Iris pigment epithelial cell (primary cell): ENCODE data around the gene COL4A4.
A peak's percentile ranks its signal among the peaks of the same experiment; 100 is the strongest.
"Not testable (repeated sequence)": the region's sequence is repeated elsewhere in the genome, so short reads cannot be mapped to it uniquely, and the experiment has no call there.

ENCODE experiments used
- DNase-seq: peaks from one replicate; pipeline ENCODE4 v3.0.0-alpha.2; 2011; ENCODE audit warnings: low read depth

Gene COL4A4

DNA sequence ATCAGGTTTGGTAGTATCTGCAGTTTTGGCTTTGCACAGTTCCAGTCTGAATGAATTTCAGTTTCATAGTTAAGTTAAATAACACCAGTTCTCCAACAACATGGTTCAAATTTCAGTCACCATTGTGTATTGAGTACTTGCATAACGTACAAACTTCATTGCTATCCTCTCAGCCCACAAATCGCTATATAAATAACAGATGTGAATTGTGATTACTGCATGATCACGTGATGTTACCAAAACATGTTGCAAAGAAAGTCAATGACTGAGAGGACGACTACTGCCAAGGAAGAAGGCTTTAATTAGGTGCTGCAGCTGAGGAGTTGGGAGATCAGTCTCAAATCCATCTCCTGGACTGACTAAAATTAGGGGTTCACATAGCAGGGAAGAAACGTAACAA is 48.2 kb downstream of the COL4A4 start:
- DNase-seq = peak; percentile 68

DNA sequence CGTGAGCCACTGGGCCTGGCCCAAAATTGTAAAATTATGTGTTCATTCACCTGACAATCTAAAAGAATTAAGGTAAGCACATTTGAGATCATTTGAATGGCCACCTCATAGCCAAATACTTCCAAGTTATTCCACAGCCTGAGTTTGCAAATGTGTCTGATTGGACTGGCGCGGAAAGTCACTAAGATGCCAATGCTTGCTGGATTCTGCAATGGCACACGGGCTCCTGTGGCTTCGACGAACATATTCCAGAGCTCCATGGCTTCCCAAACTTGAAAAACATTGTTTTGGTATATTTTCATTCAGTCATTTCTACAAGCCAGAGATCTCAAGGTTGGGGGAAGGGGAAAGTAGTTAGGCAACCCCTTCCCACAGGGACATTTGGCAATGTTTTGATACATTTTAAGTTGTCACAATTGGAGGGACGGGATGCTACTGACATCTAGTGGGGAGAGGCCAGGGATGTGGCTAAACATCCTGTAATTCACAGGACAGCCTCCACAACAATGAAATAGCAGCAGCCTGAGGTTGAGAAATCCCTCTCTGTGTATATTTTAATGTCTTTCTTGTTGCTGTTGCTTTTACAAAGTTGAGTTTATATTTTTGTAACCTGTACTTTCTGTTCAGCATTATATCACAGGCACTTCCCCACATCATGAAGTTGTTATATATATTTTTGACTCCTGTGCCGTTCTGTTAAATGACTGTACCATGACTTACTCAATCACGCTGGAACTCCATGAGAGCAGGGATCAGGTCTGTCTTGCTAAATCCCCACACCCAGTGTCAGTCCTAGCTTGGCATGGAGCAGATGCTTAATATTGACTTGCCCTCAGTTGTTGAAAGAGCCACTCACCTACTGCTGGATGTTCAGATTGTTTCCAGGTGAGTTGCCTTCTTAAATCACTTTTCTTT is 56.9 kb downstream of the COL4A4 start:
- DNase-seq = peak; percentile 78

DNA sequence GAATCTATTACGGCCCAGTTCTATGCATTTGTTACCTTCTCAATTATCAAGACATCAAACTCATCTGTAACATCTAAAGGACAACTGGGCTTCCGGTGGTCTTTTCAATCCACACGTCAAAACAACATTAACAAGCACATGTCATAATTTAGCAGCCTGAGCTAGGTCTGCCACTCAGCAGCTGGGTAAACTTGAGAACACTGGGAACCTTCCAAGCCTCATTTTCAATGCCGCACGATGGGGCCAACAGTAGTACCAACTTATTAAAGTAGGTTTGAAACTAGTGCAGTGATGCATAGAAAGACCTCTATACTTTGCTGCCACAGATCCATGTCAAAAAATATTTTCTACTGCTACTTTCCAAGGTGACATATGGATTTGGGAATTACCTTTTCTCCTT is 60.4 kb downstream of the COL4A4 start:
- DNase-seq = no peak

DNA sequence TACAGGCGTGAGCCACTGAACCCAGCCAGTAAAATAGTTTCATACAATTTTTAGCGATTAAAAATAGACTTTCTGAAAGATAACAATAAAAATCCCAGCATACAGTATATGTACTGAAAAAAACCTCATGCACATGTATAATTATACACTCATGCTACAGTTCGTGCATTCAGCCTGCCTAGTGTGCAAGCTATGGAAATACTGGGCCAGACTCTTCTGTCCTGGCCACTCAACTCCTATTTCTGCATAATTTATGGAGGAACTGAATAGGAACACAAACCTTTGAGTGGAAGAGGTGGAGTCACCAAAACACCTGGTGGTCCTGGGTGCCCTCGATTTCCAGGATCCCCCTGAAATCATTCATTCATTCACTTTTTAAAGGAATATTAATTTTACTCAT is 64.7 kb downstream of the COL4A4 start:
- DNase-seq = no peak

DNA sequence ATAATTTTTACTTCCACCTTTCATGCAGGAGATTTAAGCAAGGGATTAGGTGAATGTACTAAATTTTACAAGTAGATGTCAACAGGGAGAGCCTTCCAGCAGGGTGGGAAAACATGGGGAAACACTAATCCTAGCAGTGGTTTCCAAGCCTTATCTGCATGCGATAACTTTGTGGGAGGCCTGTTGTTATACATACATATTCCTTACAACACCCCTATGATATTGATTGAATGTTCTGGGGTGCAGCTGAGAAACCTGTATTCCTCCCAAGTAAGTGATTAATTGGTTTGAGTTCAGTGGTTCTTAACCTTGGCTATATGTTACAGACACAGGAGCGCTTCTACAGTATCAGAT is 65.9 kb downstream of the COL4A4 start:
- DNase-seq = no peak

DNA sequence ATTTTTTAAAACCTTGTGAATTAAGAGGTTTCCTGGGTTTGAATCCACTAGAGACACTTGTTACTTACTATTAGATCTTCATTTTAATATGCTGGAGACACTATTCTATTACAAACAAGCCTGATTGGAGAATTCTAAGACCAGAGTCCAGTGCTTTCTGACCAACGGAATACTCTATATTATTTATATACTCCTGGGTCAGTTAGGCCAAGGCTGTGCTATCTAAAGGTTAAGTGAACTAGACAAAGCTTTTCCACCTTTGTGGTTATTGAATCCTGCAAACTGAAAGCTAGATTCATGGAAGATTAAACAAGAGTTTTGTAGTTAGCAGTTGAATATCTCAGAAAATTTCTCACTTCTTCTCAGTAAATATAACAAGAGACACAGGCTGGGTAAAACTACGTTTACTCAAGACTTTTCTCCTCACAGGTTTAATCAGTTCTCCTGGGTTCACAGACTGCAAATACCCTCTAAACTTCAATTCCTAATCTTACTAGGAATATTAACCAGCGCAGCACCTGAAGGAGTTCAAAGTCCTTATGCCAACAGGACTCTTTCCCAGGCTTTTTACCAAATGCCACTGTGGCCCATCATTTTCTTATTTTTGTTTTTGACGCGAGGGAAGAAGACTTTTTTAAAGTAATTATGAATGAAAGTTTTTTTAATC is 66.4 kb downstream of the COL4A4 start:
- no peak for DNase-seq

DNA sequence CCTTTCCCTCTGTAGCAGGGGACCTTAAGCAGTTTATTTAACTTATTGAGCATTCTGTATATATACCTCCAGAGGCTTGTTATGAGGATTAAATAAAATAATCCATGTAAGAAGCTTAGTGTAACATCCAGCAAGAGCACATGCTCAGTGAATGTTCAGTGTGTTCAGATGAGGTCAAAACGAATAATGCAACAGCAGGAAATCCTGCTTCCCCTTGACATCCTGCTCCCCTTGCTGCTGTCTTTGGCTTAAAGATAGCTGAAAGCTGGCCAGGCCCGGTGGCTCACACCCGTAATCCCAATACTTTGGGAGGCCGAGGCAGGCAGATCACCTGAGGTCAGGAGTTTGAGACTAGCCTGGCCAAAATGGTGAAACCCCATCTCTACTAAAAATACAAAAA is 68.7 kb downstream of the COL4A4 start:
- no peak for DNase-seq

DNA sequence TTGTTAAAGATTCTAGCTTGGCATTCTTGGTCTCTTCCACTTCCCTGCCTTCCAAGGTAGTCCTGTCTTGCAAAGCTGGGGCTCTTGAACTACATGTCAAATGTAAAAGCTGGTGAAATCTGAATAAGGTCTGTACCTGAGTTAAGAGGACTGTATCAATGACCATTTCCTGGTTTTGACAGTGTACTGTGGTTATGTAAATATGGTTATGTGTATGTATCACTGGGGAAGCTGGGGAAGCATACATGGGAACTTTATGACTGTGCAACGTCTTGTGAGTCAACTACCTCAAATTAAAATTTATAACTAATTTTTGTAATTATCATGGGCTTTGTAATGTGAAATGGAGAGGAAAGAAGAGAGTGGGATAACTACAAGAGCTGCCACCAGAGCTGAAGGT is 81.7 kb downstream of the COL4A4 start:
- no peak for DNase-seq

DNA sequence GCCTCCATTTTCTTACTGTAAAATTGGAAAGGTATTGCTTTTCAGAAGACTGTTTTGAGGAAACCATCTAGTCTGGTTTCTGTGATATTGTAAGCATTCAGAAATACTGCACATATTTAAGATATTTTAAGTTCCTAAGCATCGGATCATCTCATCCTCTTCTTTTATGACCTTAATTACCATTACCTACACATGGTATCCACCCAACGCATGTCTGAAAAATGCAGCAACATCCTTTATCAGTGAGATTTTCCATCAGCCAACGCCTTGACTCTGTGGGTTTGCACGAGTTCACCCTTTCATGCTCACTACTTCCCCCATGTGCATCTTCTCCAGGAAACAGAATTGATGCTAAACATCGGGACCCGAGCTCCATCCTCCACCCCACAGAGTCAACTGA is 84.3 kb downstream of the COL4A4 start:
- DNase-seq = peak; percentile 62

DNA sequence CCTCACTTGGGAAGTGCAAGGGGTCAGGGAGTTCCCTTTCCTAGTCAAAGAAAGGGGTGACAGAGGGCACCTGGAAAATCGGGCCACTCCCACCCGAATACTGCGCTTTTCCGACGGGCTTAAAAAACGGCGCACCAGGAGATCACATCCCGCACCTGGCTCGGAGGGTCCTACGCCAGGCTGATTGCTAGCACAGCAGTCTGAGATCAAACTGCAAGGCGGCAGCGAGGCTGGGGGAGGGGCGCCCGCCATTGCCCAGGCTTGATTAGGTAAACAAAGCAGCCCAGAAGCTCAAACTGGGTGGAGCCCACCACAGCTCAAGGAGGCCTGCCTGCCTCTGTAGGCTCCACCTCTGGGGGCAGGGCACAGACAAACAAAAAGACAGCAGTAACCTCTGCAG is 98.9 kb downstream of the COL4A4 start:
- DNase-seq = not testable (repeated sequence)

DNA sequence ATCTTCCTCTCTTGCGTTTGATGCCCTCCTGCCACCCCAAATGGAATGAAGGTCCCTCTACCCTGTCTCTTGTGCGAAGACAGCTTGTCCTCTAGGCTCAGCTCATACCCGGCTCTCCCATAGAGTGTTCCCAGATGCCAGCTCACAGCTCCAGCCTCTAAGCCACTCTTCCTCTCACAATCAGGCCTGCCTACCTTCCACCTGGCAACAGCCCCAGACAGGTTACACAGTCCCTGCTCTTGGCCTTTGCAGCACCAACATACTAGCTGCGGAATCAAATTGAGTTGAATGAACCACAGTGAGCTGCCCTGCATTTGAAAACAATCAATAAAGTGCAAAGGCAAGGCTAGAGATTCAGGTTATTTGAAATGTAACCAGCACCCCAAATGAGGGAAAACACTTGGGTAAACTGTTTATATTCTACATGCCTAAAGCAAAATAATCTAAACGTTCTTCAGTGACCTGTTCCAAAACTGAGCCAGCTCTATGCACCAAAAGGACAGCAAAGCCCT is 105.1 kb downstream of the COL4A4 start:
- no peak for DNase-seq

DNA sequence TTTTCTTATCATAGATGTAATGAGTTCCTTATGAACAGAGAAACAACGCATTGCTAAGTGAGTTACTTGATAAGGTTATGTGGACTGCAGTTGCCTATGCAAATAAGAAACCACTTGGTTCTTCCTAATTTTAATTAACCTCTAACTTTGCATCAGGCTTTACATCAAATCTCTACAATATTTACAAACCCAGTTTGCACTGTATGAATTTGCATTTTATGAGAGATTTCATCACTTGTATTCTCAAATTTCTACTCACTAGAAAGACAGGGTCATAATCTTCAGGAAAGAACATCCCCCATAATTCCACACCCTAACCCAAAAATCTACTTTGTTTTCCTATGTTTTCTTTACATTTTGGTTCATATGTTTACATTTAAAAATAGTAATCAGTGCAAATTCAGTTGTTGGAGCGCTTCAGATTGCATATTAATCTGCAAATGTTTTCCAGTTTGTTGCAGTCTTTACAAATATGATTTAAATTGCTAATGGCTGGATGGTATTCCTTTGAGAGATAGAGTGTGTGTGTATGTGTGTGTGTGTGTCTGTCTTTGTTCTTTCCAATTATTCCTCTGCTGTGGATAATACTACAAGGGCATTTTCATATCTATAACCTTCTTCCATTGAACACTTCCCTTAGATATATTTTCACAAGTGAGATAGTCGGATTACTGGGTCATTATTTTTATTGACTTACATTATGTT is 106.1 kb downstream of the COL4A4 start:
- no peak for DNase-seq

DNA sequence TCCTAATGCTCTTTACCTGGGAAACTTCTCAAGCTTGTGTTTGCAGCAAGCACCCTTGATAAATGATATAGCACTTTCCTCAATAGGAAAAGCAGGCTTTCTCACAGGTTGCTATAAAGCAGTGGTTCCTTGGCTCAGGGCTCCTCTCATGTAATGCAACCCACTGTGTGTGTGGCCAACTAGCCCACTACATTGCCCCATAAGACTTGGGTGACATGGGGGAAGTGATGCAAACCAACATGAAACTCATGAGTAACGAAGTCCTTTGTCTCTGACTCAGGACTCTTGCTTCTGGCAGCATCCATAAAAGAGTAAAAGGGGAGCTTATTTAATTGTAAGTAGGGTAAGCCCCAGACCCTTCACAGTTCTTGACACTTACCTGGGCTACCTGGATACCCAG is 106.9 kb downstream of the COL4A4 start:
- no peak for DNase-seq

DNA sequence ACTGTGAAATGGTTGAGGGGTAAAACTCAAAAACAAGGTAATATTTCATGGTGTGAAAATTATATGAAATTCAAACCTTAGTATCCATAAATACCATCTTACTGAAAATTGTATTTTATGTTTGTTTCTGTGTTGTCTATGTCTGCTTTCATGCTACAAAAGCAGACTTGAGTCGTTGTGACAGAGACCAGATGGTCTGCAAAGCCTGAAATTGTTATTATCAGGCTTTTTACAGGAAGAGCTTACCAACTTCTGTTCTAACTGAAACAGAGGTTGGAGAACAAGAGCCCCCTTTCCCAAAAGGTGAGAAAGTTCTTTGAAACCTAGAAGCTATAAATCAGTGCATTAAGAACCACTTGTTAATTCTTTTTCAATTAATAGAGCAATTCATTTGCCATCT is 110.0 kb downstream of the COL4A4 start:
- no peak for DNase-seq

DNA sequence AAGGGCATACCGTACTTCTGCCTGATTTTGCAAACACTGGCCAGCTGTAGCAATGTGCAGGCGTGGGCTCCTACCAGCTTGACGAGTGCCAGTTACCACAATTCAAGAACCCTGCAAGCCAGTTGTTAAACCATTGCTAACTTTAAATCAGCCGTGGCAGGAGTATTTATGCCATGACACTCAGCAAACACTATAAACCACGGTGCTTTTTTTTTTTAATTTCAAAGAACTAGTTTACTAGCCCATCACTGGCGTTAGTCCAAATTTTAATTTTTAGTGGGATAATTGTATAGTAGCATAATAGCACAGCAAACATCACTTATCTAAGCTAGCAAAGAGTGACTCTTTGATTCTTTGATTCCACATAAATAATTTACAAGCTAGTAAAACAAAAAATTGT is 111.1 kb downstream of the COL4A4 start:
- no peak for DNase-seq

DNA sequence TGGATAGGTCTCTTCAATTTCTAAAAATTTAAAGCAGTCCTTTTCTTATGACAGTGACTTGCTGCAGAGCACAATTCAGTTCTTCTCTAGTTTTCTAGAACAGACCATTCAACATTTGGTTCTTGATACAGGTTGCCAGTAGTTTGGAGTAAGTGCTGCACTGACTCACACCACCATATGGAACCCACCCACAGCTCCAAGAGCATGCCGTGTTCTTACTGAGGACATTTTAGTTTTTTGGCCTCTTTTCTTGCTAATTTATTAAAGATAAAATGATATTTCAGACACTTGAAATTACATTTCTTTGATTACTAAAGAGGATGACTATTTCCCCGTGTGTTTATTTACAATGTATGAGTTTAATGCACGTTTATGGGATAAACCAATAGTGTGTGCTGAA is 120.0 kb downstream of the COL4A4 start:
- no peak for DNase-seq

DNA sequence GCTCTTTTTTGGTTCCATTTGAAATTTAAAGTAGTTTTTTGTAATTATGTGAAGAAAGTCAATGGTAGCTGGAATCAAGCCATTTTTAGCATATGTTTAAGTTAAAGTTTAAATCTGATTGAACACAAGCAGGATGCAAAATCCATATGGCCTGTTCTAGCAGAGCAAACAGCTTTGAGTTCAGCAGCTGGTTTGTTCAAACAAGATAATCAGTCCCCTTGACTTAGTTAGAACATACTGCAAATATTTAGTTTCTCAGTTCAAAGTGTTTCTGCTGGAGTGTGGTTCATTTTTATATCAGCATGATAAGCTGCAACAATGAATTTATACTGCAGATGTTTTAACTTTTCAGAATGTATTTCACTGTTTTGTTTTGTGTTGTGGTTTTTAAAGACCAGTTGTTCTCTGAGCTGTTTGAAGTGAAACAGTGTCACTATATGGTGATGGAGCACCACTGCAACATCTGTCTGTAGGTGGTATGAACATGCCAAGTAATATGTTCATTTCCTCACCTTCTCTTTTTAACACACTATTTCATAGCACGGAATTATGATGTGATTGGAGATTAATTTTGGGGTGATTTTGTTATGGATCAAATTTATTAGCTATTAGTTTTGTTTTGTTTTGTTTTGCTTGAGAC is 125.3 kb downstream of the COL4A4 start:
- no peak for DNase-seq

DNA sequence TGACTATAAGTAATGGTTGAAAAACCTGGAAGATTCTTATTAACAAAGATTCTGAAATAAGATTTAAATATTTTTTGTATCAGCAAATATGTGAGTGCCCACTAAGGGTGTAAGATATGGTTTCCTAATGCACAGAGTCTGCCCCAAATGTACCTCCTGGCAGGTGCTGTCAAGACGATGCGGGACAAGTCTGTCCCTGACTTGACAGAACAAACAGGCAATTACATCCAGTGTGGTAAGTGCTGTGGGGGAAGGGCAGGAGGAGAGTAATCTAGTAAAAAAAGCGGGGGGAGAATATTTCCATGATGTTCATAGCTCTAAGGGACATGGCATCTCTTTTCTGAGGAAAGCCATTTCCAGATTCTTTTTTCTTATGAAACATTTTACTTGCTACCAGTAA is 127.5 kb downstream of the COL4A4 start:
- no peak for DNase-seq

DNA sequence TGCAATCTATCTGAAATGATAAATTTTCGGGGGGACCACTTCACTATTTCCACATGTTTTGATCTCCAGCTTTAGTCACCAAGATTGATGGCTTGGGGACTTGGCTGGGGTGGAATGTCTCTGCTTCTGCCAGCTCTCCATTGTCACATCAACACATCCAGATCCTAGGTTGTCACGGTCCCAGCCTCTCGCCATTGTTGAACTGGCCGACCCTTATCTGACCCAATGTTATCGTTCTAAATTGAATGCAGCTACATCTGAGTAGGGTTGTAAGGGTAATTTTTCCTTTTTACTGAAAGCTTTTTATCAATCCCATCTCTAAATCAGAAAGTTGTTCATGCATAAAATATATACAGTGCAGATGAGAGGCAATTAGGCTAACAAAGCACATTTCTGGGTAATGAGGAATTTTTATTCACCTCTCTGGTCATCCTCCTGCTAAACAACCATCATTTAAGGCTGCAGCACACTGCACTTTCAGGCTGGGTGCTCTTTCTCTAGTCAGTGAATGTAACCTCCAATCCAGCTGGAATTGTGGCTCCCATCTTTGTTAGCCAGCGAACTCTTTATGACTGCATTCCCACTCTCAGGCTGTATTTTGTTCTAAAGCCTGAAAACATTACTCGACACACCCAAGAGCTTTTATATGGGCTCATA is 128.2 kb downstream of the COL4A4 start:
- DNase-seq = no peak

DNA sequence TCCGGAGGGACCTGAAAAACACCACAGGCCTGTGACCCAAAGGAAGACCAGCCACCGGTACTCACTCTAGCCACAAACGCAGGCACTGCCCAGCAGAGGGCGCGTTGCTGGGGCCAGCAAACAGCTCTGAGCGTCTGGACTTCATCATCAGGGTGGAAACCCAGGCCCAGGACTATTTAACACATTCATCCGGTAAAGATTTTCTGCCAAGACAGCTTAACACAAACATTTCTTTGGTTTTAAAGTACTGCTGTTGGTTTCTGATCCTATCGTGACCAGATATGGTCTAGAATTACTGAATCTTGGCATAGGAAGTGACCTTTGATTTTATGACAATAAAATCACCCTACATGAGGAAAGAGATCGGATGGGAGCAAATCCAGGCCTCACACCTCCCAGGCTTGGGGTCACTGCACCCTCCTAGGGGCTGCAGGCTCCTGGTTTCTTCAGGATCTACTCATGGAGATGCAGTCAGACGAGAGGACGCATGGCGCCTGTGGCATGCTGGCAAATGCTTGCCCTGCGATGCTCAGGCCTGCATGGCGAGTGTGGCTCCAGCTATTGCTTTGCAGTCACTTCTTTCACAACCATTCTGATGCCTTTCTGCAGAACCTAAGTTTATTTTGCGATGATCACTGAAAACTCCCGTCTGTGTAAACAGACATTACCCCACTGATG is 130.4 kb downstream of the COL4A4 start:
- peak; percentile 59 for DNase-seq

DNA sequence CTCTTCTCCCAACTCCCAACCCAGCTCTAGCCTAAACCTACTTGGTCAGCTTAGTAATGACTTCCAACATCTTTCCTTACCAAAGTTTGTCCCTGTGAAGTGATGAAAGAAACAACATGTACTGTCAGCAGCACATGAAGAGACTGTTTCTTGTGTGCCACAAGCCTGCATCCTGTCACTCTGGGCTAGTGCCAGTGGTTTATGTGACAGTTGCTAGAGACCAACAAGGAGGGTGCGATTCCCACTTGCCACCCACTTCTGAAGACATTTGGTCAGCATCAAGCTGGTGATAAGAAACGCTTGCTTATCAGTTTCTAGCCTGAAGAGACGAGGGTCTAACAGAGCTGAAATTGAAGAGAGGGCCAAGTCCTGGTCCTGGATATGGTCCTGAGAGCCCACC is 132.6 kb downstream of the COL4A4 start:
- DNase-seq = no peak
